ENCODE results near the gene PIMREG.

Gene PIMREG, protein sequence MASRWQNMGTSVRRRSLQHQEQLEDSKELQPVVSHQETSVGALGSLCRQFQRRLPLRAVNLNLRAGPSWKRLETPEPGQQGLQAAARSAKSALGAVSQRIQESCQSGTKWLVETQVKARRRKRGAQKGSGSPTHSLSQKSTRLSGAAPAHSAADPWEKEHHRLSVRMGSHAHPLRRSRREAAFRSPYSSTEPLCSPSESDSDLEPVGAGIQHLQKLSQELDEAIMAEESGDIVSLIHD

DNA sequence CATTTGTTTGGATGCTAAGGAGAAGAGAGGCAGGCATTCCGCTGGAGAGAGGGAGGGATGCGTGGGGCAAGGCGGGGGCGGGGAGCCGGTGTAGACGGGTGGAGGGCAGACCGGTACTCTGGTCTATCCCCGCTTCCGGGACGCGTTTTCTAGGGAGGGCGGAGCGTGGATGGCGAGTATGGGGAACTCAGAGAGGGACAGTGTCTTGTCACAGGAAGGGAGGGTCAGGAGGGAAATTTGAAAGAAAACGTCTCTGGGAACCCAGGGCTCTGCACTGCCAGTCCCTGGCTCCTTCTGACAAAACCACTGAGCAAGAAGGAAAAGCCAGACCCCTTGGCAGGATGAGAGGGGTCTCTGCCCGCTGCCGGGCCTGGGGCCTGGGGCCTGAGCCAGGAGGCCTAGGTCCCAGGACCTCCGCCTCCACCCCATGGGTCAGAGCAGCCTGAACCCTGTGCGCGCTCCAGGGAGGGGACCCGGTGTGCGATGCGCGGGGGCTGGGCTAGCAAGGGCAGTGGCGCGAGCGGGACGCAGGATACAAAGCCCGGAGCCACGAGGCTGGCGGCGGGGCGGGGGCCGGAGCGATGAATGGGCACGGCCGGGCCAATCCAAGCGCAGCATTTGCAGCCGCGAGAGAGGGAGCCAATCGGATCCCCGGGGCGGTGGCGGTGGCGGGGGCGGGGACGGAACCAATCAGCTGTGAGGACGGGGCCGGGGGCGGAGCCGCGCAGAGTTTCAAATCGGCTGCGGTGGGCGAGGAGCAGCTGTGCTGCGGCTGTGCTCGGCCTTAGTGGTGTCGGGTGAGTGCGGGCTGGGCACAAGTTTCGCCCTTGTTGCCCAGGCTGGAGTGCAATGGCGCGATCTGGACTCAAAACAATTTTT, at the start of gene PIMREG:
TSS of gene PIMREG (plus strand) at position 764 of the 879 bp plus-strand sequence. CDS start 656 bp downstream, outside the sequence.
- no peak for TF ChIP-seq Cebpa-rat (IDR thresholded peaks at IDR 0.05)
- Histone ChIP-seq H3K9ac (peak within 1 kb of the TSS; percentile 83), H3K27me3 (no peaks in the 10 kb centered on the region), H3K4me1 (peaks cover 33% of the 10 kb centered on the region), H3K27ac (peak within 1 kb of the TSS; percentile 92), H3K4me3 (peak within 1 kb of the TSS; percentile 70), H3K4me2 (peak within 1 kb of the TSS; percentile 96), H3K9me3 (no peaks in the 10 kb centered on the region), H3K36me3 (peaks cover 39% of the 10 kb centered on the region), H4K20me1 (0 out of 2 replicates have a peak, but pooled peaks cover under 1% of the 10 kb centered on the region)

DNA sequence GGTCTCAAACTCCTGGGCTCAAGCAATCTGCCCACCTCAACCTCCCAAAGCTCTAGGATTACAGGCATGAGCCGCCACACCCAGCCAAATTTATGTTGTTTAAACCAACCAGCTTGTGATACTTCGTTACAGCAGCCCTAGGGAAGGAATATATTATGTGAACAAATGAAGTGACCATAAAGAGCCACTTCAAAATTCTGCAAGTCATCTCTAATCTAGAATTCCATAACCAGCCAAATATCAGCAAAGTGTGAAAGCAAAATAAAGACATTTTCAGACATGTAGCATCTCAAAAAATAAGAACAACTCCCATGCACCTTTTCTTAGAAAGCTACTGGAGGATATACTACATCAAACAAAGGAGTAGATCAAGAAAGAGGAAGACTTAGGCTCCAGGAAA, 45.3 kb upstream of the PIMREG start:
- H3K4me2 ChIP-seq = no peak overlapping the region
- H3K9me3 ChIP-seq = peaks cover 4% of the 10 kb centered on the region; the same call in 1 of the 2 replicates
- no peak overlapping the region for H3K27ac ChIP-seq
- no peaks in the 10 kb centered on the region for H4K20me1 ChIP-seq
- no peaks in the 10 kb centered on the region for H3K4me1 ChIP-seq
- H3K9ac ChIP-seq = no peak overlapping the region
- no peaks in the 10 kb centered on the region for H3K36me3 ChIP-seq
- no peak for TF ChIP-seq Cebpa-rat (IDR thresholded peaks at IDR 0.05)
- H3K4me3 ChIP-seq = no peak overlapping the region
- H3K27me3 ChIP-seq = no peaks in the 10 kb centered on the region

DNA sequence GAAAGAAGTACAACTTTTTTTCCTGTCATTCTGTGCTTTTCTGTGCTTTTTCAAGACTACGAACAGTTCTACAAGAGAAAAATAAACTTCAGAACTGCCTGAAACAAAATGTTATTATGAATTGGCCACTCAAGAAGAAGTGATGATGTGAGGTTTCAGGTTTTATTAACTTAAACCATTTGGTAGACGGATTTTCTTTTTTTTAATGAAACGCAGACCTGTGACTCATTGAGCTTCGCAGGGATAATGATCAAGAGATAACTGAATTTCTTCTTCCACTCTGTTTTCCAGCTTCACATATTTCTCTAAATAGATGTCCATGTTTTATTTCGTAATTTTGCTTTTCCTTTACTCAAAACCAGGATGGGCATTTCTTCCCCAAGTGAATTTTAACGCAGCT, 42.0 kb upstream of the PIMREG start:
- Histone ChIP-seq H3K36me3 (no peaks in the 10 kb centered on the region), H3K9ac (no peak overlapping the region), H3K9me3 (peaks cover 4% of the 10 kb centered on the region; the same call in 1 of the 2 replicates), H3K4me2 (no peak overlapping the region), H3K4me1 (no peaks in the 10 kb centered on the region), H4K20me1 (no peaks in the 10 kb centered on the region), H3K27me3 (no peaks in the 10 kb centered on the region), H3K4me3 (no peak overlapping the region), H3K27ac (no peak overlapping the region)
- TF ChIP-seq Cebpa-rat (IDR thresholded peaks at IDR 0.05) = no peak

DNA sequence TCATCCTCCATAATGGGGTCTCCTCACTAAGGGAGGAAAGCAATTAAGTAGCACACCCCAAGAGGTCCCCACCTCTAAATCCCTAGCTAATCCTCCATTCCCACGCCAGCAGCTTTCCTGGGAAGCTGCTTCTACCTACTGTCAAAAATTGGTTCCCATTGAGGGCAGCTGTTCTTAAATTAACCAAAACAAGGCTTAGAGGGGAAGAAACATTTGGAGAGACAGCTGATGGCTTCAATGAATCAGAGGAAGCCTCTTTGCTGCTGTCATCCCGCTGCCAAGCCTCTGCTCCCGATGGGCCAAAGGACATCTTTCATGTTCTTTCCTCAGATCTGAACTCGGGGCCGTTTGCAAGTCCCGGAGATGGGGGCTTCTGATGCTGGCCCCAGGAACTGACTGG, 36.0 kb upstream of the PIMREG start:
- Histone ChIP-seq H3K9me3 (no peaks in the 10 kb centered on the region), H3K4me2 (no peak overlapping the region)

DNA sequence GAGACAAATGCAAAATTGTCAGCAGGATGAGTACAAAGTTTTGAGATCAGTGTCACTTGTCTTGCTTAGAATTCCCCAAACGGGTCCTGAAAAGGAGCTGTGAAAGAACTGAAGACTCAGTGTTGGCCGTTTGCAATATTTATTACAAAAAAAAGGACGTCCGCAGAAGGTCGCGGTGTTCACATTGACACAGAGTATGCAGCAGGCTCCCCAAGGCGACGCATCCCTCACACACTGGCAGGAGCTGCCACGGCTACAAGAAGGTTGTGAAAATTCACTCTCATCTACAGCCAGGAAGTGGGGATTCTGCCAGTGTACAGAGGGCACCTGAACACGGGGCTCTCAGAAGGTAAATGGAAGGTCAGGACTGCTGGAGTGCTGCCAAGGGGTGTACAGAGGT, 35.5 kb upstream of the PIMREG start:
- Histone ChIP-seq H4K20me1 (no peaks in the 10 kb centered on the region), H3K9me3 (no peaks in the 10 kb centered on the region), H3K4me2 (no peak overlapping the region), H3K4me1 (no peaks in the 10 kb centered on the region), H3K36me3 (no peaks in the 10 kb centered on the region), H3K4me3 (no peak overlapping the region), H3K9ac (no peak overlapping the region), H3K27ac (no peak overlapping the region), H3K27me3 (no peaks in the 10 kb centered on the region)
- no peak for TF ChIP-seq Cebpa-rat (IDR thresholded peaks at IDR 0.05)

More for the DNA sequence above, 36.0 kb upstream of the PIMREG start:
- Histone ChIP-seq H4K20me1 (no peaks in the 10 kb centered on the region), H3K27me3 (no peaks in the 10 kb centered on the region), H3K36me3 (no peaks in the 10 kb centered on the region), H3K4me3 (no peak overlapping the region), H3K27ac (no peak overlapping the region), H3K9ac (no peak overlapping the region), H3K4me1 (no peaks in the 10 kb centered on the region)
- no peak for TF ChIP-seq Cebpa-rat (IDR thresholded peaks at IDR 0.05)

DNA sequence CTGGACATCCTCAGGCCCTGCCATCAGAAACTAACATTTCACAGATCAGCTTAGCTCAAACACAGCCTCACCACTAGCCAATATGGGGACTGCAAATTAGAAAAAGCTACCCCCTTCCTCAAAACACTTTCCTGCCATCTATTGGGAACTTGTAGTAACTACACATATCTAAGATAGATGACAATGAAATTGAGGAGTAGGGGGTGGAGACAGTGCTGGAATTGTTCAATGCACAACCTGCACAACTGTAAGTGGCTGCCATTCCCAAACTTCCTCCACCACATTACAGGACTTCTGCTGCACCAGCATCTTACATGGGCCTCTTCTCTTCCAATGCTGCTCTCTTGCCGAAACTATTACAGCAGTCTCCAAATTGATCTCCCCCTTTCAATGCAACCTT, 31.2 kb upstream of the PIMREG start:
- H3K27me3 ChIP-seq = no peaks in the 10 kb centered on the region
- no peak overlapping the region for H3K4me3 ChIP-seq
- no peak for TF ChIP-seq Cebpa-rat (IDR thresholded peaks at IDR 0.05)
- no peaks in the 10 kb centered on the region for H4K20me1 ChIP-seq
- H3K9ac ChIP-seq = no peak overlapping the region
- no peak overlapping the region for H3K4me2 ChIP-seq
- no peaks in the 10 kb centered on the region for H3K4me1 ChIP-seq
- H3K36me3 ChIP-seq = no peaks in the 10 kb centered on the region
- no peak overlapping the region for H3K27ac ChIP-seq
- H3K9me3 ChIP-seq = no peaks in the 10 kb centered on the region

DNA sequence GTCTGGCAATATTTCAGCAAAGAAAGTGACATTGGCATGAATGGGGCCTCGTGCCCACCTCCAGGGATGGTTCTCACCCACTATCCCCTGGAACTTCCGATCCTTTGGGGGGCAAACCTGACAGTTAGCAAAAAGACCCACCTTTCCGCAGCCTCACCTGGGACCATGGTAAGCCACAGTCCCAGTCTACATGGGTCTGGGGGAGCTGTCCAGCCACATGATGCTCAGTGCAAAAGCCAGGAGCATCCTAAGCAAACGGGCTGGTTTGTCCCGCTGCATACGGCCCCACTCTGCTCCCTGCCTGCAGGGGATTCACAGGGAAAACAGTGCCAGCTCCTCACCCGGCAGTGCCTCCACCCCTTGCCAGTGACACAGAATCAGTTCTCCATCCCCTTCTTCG, 28.6 kb upstream of the PIMREG start:
- TF ChIP-seq Cebpa-rat (IDR thresholded peaks at IDR 0.05) = no peak
- H3K9ac ChIP-seq = no peak overlapping the region
- H3K4me1 ChIP-seq = no peaks in the 10 kb centered on the region
- H3K27ac ChIP-seq = no peak overlapping the region
- H3K27me3 ChIP-seq = no peaks in the 10 kb centered on the region
- H3K4me3 ChIP-seq = no peak overlapping the region
- no peaks in the 10 kb centered on the region for H4K20me1 ChIP-seq
- no peaks in the 10 kb centered on the region for H3K36me3 ChIP-seq
- no peaks in the 10 kb centered on the region for H3K9me3 ChIP-seq
- no peak overlapping the region for H3K4me2 ChIP-seq

DNA sequence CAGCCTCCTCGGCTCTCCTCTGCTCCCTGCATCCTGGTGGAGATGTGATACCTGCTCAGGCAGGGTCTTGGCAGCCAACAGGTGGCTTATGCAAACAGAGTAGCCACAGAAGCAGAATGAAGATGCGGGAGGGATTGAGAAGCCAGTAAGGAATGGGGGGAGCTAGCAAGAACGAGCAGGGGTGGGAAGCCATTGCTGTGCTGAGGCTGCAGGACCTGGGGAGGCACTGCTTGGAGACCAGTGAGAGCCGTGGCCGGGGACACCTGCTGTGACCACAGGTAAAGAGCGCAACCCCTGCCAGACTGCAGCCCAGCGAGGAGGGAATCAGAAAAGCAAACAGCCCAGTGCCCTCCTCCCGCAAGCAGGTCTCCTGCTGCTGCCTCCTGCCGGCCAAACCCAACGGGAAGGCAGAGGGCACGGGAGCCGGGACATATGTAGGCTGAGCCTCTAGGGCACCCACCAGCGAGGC, 24.0 kb upstream of the PIMREG start:
- Histone ChIP-seq H3K4me1 (peaks cover 21% of the 10 kb centered on the region), H3K9ac (no peak overlapping the region), H3K27me3 (no peaks in the 10 kb centered on the region), H4K20me1 (no peaks in the 10 kb centered on the region), H3K9me3 (no peaks in the 10 kb centered on the region), H3K27ac (no peak overlapping the region), H3K4me2 (no peak overlapping the region), H3K36me3 (no peaks in the 10 kb centered on the region), H3K4me3 (no peak overlapping the region)
- TF ChIP-seq Cebpa-rat (IDR thresholded peaks at IDR 0.05) = no peak

DNA sequence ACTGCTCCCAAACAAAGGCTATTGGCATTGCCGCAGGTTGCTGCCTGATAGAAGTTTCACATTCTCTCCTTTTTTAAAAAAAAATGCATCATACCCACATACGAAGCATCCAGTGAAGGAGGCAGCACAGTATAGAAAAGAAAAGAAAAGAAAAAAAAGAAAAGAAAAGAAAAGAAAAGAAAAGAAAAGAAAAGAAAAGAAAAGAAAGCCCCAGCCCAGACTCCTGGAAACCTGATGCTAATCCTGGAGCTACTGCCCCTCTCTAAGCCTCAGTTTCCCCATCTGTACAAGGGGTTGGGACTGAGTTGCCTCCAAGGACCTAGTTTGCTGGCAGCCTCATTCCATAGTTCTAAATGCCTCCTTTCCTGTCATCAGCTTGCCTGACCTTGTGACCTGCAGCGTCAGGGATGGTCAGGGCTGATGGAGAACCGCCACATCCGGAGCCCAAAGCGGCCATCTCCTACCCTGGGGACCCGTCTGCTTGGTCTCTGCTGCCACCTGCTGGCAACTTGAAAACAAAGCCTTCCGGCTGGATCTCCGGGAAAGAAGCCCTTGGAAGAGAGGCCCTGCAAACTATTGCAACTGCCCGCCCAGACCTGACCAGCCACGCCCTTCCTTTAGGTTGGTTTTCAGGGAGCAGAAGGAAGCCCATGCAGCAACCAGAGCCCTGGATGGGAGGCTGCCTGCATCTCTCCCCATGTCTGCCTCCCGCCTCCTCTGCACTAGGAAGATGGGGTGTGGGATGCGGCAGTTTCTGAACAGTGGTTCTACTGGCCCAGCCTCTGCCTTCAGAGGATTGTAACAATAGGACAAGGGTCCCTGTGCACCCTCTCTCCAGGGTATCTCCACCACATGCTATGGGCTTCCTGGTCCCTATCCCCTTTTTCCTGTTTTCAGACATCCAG, 22.3 kb upstream of the PIMREG start:
- Histone ChIP-seq H3K27me3 (no peaks in the 10 kb centered on the region), H4K20me1 (peaks cover 2% of the 10 kb centered on the region; the same call in 1 of the 2 replicates), H3K27ac (no peak overlapping the region), H3K4me2 (no peak overlapping the region), H3K9me3 (no peaks in the 10 kb centered on the region), H3K36me3 (no peaks in the 10 kb centered on the region), H3K9ac (no peak overlapping the region), H3K4me1 (peaks cover 36% of the 10 kb centered on the region), H3K4me3 (no peak overlapping the region)
- TF ChIP-seq Cebpa-rat (IDR thresholded peaks at IDR 0.05) = no peak
